GM12878 (cell line): ENCODE results near the gene C1QL2. TPM values are rescaled to one million over a fixed set of nuclear protein-coding genes. Genes with fewer than 3 reads are reported as not detected.
A peak's percentile ranks its signal among the peaks of the same experiment; 100 is the strongest.

ENCODE experiments used
- ATAC-seq: fragments of 200-7000 bp; cut with Tn5 transposase; 3 replicates; pipeline ENCODE4 v1.9.1; 2020; ENCODE audit warnings: mild to moderate bottlenecking, moderate library complexity
- BruUV-seq: library from RNA; stranded (reverse); fragments of 400-500 nt; replicated peaks from 2 replicates; lab custom pipeline; 2021; lab: Mats Ljungman, UMichigan
- CTCF ChIA-PET: fragments of 300-600 bp; sonication (Branson Sonifier 250); formaldehyde crosslinking; extraction: SDS; loops from one replicate; lab custom pipeline; 2021; ENCODE audit warnings: inconsistent platforms; lab: Yijun Ruan, JAX
- POLR2A ChIA-PET: fragments of 350-600 bp; formaldehyde crosslinking; extraction: SDS; loops from one replicate; lab custom pipeline; 2021; ENCODE audit warnings: inconsistent platforms; lab: Charles Lee
- RAD21 ChIA-PET: fragments of 300-600 bp; sonication (Branson Sonifier 250); formaldehyde crosslinking; loops from one replicate; lab custom pipeline; 2023; ENCODE audit warnings: antibody characterized with exemption; ENCODE audit not compliant: unreplicated experiment; lab: Charles Lee
- SMC1A ChIA-PET: fragments of 300-600 bp; sonication (Branson Sonifier 250); formaldehyde crosslinking; loops from one replicate; lab custom pipeline; 2023; ENCODE audit not compliant: unreplicated experiment, uncharacterized antibody; lab: Charles Lee
- DNase-seq: peaks from one replicate; pipeline ENCODE4 v3.0.0-alpha.2; 2011; ENCODE audit warnings: low read depth, low spot score
- FAIRE-seq: peaks from 3 replicates; lab custom pipeline; 2011; peaks lifted over from hg19 to GRCh38; lab: Jason Lieb, UNC
- H2AFZ ChIP-seq: 2 replicates; pipeline ENCODE4 v1.6.0; 2011; ENCODE audit warnings: low read depth, low read length, control low read depth; ENCODE audit not compliant: control insufficient read depth
- H3K27ac ChIP-seq: 2 replicates; pipeline ENCODE4 v1.5.1; 2011; ENCODE audit warnings: control low read depth; ENCODE audit not compliant: control insufficient read depth, insufficient read depth
- H3K27me3 ChIP-seq, 2 experiments: replicated peaks in 1 of 2; 2 replicates each; pipeline versions ENCODE4 v1.6.0 to v1.6.1; 2011; ENCODE audit warnings: low read length in 1 of 2; ENCODE audit not compliant: control insufficient read depth in 2 of 2, insufficient read depth in 2 of 2
- H3K36me3 ChIP-seq, 2 experiments: 2 replicates each; pipeline ENCODE4 v1.5.1; 2011; ENCODE audit warnings: low read length in 1 of 2; ENCODE audit not compliant: control insufficient read depth in 2 of 2, insufficient read depth in 2 of 2
- H3K4me1 ChIP-seq: 2 replicates; pipeline ENCODE4 v1.6.1; 2011; ENCODE audit warnings: mild to moderate bottlenecking, low read length, moderate library complexity, mixed read lengths; ENCODE audit not compliant: control insufficient read depth, insufficient read depth
- H3K4me2 ChIP-seq: 2 replicates; pipeline ENCODE4 v1.6.0; 2011; ENCODE audit warnings: control low read depth; ENCODE audit not compliant: control insufficient read depth, insufficient read depth
- H3K4me3 ChIP-seq: fragments of 200-600 bp; sonication (generic); 2 replicates; pipeline ENCODE4 v1.5.1; 2016
- H3K79me2 ChIP-seq: 2 replicates; pipeline ENCODE4 v1.6.0; 2011; ENCODE audit warnings: low read length; ENCODE audit not compliant: control insufficient read depth, insufficient read depth
- H3K9ac ChIP-seq: 2 replicates; pipeline ENCODE4 v1.8.0; 2011; ENCODE audit warnings: low read length, control low read depth, mixed read lengths; ENCODE audit not compliant: control insufficient read depth, insufficient read depth
- H3K9me3 ChIP-seq: replicated peaks from 3 replicates; pipeline ENCODE4 v1.5.1; 2011; ENCODE audit warnings: mild to moderate bottlenecking, low read length; ENCODE audit not compliant: control insufficient read depth, insufficient read depth
- H4K20me1 ChIP-seq: 2 replicates; pipeline ENCODE4 v1.6.0; 2011; ENCODE audit not compliant: control insufficient read depth, insufficient read depth
- ATF7 ChIP-seq: fragments of 450-650 bp; IDR thresholded peaks from 2 replicates; pipeline ENCODE4 v1.6.1; 2016; ENCODE audit warnings: low read depth, mild to moderate bottlenecking
- CREB1 ChIP-seq: IDR thresholded peaks from 2 replicates; pipeline ENCODE4 v1.6.1; 2012; ENCODE audit warnings: low read depth, mild to moderate bottlenecking, inconsistent platforms
- DPF2 ChIP-seq: fragments of 450-650 bp; IDR thresholded peaks from 2 replicates; pipeline ENCODE4 v1.6.1; 2017; ENCODE audit warnings: mild to moderate bottlenecking
- POLR2AphosphoS2 ChIP-seq: IDR thresholded peaks from 2 replicates; pipeline ENCODE4 v1.6.1; 2011; ENCODE audit warnings: low read depth, mild to moderate bottlenecking, low read length, improper control_type of control experiment, moderate library complexity
- POLR2AphosphoS5 ChIP-seq: IDR thresholded peaks from 2 replicates; pipeline ENCODE4 v1.6.1; 2011; ENCODE audit warnings: mild to moderate bottlenecking, low read length, inconsistent platforms
- SIN3A ChIP-seq: IDR thresholded peaks from 2 replicates; pipeline ENCODE4 v1.6.1; 2012; ENCODE audit warnings: low read depth, low read length, improper control_type of control experiment
- SKIL ChIP-seq: fragments of 450-650 bp; IDR thresholded peaks from 2 replicates; pipeline ENCODE4 v1.6.1; 2017; ENCODE audit warnings: mild to moderate bottlenecking, low read depth, inconsistent platforms; ENCODE audit not compliant: poor library complexity, severe bottlenecking
- SMAD5 ChIP-seq: IDR thresholded peaks from 2 replicates; pipeline ENCODE4 v1.6.1; 2016; ENCODE audit warnings: antibody characterized with exemption, low read depth
- SMC3 ChIP-seq: IDR thresholded peaks from 2 replicates; pipeline ENCODE4 v1.6.1; 2011; ENCODE audit warnings: low read length, improper control_type of control experiment, borderline replicate concordance
- SPI1 ChIP-seq: IDR thresholded peaks from 2 replicates; pipeline ENCODE4 v1.6.1; 2011; ENCODE audit warnings: low read depth, mild to moderate bottlenecking, low read length, moderate library complexity, borderline replicate concordance; ENCODE audit not compliant: insufficient read depth
- STAT1 ChIP-seq: fragments of 450-650 bp; conservative IDR thresholded peaks from 2 replicates; pipeline ENCODE4 v1.6.1; 2014; ENCODE audit warnings: antibody characterized with exemption, mild to moderate bottlenecking
- YY1 ChIP-seq: IDR thresholded peaks from 2 replicates; pipeline ENCODE4 v1.6.1; 2011; ENCODE audit warnings: low read depth, mild to moderate bottlenecking, low read length
- whole genome bisulfite sequencing: methylation state at CpG from one replicate; pipeline ENCODE4 v1.1.6; 2016; ENCODE audit warnings: low lambda C conversion rate; ENCODE audit not compliant: insufficient replicate concordance, insufficient coverage; ENCODE audit errors: missing lambda C conversion rate; 5-methylcytosine and 5-hydroxymethylcytosine counted together
- in situ Hi-C: fragments of 300-500 bp; cut with MboI; formaldehyde crosslinking; loops from 9 replicates; pipeline ENCODE4 v1.14.3; 2018; ENCODE audit warnings: mixed read lengths
- intact Hi-C: fragments of 100-400 bp; cut with micrococcal nuclease; formaldehyde crosslinking; loops from one replicate; pipeline ENCODE4 v1.14.2; 2022; ENCODE audit not compliant: unreplicated experiment
- polyA plus RNA-seq, 11 experiments: library from polyadenylated mRNA; depleted of rRNA in 4 of 11; unstranded in 6 of 11; stranded (reverse) in 5 of 11; fragments of >200 nt; fragmentation: Nextera tagmentation in 4 of 11; fragmentation: Illumina TruSeq in 1 of 11; extraction: Ambion mirVana in 4 of 11; extraction: Trizol in 1 of 11; gene quantifications; 1 replicate in 1 of 11; 2 replicates in 10 of 11; pipeline versions ENCODE4 v1.2.1 to v1.2.3, GENCODE V29; 2011 to 2016; ENCODE audit warnings: inconsistent platforms in 2 of 11, missing spikeins in 2 of 11, low read depth in 1 of 11
- total RNA-seq, 4 experiments: library from RNA; depleted of rRNA in 3 of 4; stranded (reverse); fragments of >200 nt in 3 of 4; fragmentation: Illumina TruSeq in 1 of 4; extraction: Trizol in 1 of 4; gene quantifications; 2 replicates each; pipeline versions ENCODE4 v1.2.1 to v1.2.3, GENCODE V29; 2013 to 2021
- TF ChIP-seq, protein P1 (sequence below): fragments of 450-650 bp; IDR thresholded peaks from 2 replicates; pipeline ENCODE4 v1.6.1; 2017; ENCODE audit warnings: low read depth, mild to moderate bottlenecking, moderate library complexity

C1QL2 gene
- total and polyA plus RNA-seq, 10 of the 15 experiments (the other 5 are each of a cell fraction or from before 2014, with no cell fraction given): not detected

DNA sequence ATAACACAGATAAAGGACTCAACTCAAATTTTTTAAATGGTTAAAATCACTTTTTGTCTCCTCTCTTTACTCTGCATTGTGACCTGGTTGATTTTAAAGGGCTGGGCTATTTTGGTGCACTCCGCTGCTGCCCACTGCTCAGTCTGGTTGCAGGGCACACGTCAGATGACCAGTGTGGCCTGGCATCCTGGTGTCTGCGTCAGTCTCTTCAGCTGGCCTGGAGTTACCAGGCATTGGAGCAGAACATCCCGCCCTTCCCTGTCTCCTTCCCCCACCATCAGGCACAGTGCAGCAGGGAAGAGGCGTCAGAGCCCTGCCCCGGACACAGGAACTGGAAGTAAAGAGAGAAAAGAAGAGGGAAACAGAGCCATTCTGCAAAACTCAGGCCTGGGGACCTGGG, 8.9 kb downstream of the C1QL2 start:
- Histone ChIP-seq H3K9me3 (no peaks in the 10 kb centered on the region), H3K27me3 (peaks cover 2 to 3% of the 10 kb centered on the region in 2 experiments), H3K27ac (no peak overlapping the region), H3K4me3 (no peak overlapping the region), H3K79me2 (no peaks in the 10 kb centered on the region), H3K9ac (no peak overlapping the region), H3K4me1 (no peaks in the 10 kb centered on the region), H3K4me2 (no peak overlapping the region), H2AFZ (no peak overlapping the region), H3K36me3 (no peaks in the 10 kb centered on the region), H4K20me1 (no peaks in the 10 kb centered on the region)
- no peak for TF ChIP-seq CREB1
- intact Hi-C loops: no loop called here
- no peak for DNase-seq
- ChIA-PET POLR2A (no interaction called here), SMC1A (no interaction called here), CTCF (no interaction called here), RAD21 (no interaction called here)
- BruUV-seq: no TSS peak
- no peak for ATAC-seq
- in situ Hi-C loops: no loop called here
- 17% methylated on average over 6 of the region's 6 CpGs for WGBS
- FAIRE-seq: no peak

GRCh38 chr2:119147776-119148715, 10.5 kb downstream of the C1QL2 start:
- Histone ChIP-seq H2AFZ (no peak overlapping the region), H3K79me2 (no peaks in the 10 kb centered on the region), H4K20me1 (no peaks in the 10 kb centered on the region), H3K4me1 (no peaks in the 10 kb centered on the region), H3K4me2 (no peak overlapping the region), H3K27me3 (peaks cover 2 to 3% of the 10 kb centered on the region in 2 experiments; a peak in 2 of 4 replicates), H3K9me3 (no peaks in the 10 kb centered on the region), H3K9ac (no peak overlapping the region), H3K27ac (no peak overlapping the region), H3K36me3 (no peaks in the 10 kb centered on the region), H3K4me3 (no peak overlapping the region)
- DNase-seq: no peak
- RAD21 ChIA-PET: no interaction called here
- 11% methylated on average over 11 of the region's 11 CpGs for WGBS
- SMC1A ChIA-PET: no interaction called here
- no peak for FAIRE-seq
- CTCF ChIA-PET: no interaction called here
- peak; percentile 30; the same call in 1 of the 3 replicates for ATAC-seq
- no TSS peak for BruUV-seq
- intact Hi-C loops (no loop called here), in situ Hi-C loops (no loop called here)
- POLR2A ChIA-PET: no interaction called here
- TF ChIP-seq SKIL (no peak), POLR2AphosphoS5 (no peak), SMAD5 (no peak), SMC3 (no peak), POLR2AphosphoS2 (no peak), STAT1 (no peak), ATF7 (no peak), YY1 (no peak), SPI1 (no peak), SIN3A (no peak), DPF2 (no peak)
- TF ChIP-seq, protein P1, sequence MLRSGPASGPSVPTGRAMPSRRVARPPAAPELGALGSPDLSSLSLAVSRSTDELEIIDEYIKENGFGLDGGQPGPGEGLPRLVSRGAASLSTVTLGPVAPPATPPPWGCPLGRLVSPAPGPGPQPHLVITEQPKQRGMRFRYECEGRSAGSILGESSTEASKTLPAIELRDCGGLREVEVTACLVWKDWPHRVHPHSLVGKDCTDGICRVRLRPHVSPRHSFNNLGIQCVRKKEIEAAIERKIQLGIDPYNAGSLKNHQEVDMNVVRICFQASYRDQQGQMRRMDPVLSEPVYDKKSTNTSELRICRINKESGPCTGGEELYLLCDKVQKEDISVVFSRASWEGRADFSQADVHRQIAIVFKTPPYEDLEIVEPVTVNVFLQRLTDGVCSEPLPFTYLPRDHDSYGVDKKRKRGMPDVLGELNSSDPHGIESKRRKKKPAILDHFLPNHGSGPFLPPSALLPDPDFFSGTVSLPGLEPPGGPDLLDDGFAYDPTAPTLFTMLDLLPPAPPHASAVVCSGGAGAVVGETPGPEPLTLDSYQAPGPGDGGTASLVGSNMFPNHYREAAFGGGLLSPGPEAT: no peak
